NCI-H748 (cell line): ENCODE measurements around the gene TGFBR3L.
A peak's percentile ranks its signal among the peaks of the same experiment; 100 is the strongest.

Experiments used
- DNase-seq: peaks from one replicate; lab custom pipeline; 2025; ENCODE audit not compliant: unreplicated experiment; lab: John Stamatoyannopoulos, UW

Gene TGFBR3L

DNA sequence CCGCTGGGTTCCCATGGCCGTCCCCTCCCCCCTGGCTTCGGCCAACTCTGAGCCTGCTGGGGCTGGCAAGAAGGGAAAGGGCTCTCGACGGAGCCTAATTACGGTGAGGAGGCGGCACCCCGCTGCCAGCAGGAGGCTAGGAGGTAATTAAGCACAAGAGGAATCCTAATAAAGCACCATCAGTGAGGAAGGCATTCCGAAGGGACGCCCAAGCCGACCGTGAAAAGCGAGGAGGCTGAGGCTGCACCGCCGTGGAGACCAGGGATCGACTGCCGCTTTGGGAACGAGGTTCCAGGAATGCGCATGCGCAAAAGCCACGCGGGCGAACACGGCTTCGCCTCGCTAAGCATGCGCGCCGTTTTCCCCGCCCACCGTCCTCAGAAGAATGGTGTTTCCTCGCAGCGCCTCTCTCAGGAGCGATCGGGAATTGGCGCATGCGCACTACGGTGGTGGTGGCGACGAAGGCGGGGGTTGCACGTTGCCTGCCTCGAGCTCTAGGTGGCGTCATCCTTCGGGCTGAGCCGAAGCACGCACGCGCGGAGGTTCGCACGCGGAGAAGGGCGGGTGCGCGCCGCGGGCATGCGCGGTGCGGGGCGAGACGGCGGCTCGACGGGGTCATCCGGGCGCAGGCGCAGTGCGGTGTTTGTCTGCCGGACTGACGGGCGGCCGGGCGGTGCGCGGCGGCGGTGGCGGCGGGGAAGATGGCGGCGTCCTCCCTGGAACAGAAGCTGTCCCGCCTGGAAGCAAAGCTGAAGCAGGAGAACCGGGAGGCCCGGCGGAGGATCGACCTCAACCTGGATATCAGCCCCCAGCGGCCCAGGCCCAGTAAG, 11.2 kb upstream of the TGFBR3L start, which contains the start of gene MAP2K7:
Gene MAP2K7 (plus strand): TSS at position 634 of the 830 bp plus-strand sequence. CDS start 68 bp downstream, at position 702.
- peak; percentile 96 for DNase-seq

GRCh38 chr19:7904074-7905020, 10.3 kb upstream of the TGFBR3L start:
- DNase-seq: peak; percentile 32

DNA sequence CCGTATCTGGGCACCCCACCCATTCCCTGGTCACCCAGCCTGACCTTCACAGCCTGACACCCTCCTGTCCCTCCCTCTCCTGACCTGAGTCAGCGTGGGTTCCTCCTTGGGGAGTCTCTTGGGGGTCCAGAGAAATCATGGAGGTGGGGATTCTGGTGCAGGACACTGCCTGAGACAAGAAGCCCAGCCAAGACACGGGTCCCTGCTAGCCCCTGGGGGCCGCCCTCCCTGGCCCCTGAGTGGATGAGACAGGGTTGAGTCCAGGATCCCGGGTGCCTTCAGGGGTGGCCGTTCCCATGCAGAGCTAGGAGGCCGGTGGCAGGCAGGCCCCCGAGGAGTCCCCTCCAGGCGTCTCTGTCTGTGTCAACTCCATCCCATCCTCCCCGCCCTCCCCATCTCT, 9.4 kb upstream of the TGFBR3L start:
- no peak for DNase-seq

DNA sequence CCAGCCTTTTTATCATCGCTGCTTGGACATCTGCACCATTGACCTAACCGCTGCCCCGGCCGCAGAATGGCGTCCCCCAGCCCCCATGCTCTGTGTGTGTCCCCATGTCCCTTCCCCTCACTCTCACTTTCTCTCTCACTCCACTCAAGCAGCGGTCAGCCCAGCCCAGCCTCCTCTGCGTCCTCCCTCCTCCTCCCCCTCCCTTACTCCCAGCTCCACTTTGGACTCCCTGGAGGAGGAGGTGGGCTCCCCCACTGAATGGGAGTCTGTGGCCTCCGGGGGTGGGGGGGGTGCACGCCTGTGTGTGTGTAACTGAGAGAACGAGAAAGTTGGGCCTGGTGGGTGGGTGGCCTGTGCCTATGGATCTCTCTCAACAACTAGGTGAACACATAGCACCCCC, 8.8 kb upstream of the TGFBR3L start:
- no peak for DNase-seq

DNA sequence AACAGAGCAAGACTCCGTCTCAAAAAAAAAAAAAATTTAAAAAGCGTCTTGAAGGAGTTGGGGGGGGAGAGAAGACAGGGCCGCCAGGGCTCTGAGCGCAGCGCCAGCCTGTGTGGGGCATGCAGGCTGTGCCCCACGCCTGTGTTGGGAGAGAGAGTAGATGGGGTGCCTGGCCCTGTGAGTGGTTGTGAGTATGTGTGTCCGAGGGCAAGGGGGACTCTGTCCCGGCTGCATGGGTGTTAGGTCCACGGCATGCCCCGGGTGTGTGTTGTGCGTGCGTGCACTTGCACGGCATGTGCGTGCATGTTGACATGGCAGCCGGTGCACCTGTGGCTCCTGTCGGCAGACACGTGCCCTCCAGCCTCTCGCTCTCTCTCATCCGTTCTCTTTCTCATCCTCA, 7.5 kb upstream of the TGFBR3L start:
- no peak for DNase-seq

- no peak for DNase-seq
Measured at GRCh38 chr19:7907544-7907943, 7.1 kb upstream of the TGFBR3L start.

GRCh38 chr19:7908078-7908699, 6.4 kb upstream of the TGFBR3L start:
- DNase-seq: no peak

DNA sequence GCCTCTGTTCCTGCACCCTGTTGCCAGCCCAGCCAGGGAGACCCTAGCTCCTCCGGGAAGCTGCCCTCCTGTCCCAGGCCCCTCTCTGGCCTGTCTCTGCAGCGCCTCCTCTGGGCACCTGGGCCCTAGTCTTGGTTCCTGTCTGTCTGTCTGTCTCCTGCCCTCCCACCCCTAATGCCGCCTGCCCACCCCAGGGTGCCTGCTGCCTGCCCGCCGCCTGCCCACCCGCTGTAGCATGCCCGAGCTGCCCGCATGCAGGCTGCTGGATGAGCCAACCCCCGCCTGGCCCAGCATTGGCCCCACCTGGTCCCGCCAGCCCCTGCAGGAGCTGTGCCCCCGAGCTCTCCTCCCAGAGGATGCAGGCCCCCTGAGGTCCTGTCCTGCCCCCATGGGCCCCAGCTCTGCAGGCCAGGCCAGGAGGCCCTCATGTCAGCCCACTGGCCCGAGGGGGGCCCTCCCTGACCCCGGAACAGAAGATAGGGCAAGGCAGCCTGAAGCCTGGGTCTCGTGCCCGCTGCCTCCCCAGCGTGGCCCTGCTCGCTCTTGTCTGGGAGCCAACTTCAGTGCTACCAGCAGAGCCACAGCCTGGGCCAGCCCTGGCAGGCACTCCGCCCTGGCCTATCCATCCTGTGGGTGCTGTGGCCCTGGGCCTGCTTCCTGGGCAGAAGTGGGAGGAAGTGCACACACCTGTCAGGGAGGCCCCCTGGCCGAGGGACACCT, 5.7 kb upstream of the TGFBR3L start:
- no peak for DNase-seq

DNA sequence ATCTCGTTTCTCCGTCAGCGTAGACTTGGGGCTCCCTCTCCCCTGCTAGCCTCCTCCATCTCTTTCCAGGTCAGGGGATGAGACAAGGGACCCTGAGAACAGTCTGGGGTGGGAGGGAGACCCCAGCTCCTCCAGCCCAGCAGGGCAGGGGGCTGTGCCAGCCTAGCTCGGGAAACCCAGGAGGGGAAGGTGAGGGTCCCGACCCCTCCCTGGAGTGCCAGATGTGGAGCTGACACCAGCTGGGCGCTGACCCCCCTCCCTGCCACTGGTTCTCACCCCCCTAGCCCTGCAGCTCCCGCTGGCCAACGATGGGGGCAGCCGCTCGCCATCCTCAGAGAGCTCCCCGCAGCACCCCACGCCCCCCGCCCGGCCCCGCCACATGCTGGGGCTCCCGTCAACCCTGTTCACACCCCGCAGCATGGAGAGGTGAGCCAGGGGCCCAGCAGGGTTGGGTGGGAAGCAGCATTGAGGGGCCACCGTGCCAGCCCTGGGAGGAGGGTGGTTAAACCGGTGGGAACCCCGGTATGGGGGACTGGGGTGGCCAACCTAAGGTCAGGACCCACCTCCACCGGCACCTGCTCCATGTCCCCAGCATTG, 5.1 kb upstream of the TGFBR3L start:
- no peak for DNase-seq

GRCh38 chr19:7910321-7911161, 4.1 kb upstream of the TGFBR3L start:
- no peak for DNase-seq

DNA sequence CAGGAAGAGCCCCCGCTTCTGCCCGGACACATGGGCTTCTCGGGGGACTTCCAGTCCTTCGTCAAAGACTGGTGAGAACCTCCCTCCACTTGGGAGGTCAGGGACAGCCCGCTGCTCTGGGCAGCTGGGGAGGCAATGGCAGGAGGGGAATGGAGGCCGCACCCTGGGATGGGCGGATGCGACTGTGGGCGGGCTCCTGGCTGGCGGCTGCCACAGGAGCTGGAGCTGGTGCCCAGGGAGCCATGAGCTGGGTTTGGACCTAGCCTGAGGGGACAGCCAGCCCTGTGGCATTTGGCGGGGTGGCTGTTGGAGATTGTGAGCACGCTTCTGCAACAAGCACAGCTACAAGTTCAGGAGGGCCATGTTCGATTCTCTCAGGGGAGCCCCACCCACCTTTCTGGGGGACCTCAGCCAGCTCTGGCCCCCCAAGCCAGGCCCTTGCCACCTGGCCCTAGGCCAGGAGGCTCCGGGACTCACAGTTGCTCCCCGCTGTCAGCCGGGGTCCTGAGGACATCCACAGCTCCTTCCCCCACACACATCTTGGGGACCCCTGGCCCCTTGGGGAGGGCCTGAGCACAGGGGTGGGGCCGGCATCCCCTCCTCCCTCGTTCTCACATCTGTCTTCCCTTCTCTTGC, 3.0 kb upstream of the TGFBR3L start:
- no peak for DNase-seq

DNA sequence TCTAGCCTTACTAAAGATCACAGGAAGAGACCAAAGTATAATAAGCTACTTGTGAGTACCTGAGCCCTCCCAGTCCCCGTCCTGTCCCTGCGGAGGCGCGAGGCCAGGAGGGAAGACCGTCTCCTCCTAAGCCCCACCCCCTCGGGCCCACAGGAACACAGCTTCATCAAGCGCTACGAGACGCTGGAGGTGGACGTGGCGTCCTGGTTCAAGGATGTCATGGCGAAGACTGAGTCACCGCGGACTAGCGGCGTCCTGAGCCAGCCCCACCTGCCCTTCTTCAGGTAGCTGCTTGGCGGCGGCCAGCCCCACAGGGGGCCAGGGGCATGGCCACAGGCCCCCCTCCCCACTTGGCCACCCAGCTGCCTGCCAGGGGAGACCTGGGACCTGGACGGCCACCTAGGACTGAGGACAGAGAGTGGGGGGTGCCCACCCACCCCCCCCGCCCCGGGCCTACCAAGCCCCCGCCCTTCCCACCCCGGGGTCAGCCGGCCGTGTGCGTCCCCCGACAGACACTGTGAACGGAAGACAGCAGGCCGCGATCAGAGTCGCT, 2.4 kb upstream of the TGFBR3L start:
- no peak for DNase-seq

- no peak for DNase-seq
Measured at GRCh38 chr19:7912697-7913564, 1.7 kb upstream of the TGFBR3L start.

- DNase-seq: no peak
Measured at GRCh38 chr19:7913652-7914051, 978 bp upstream of the TGFBR3L start.

GRCh38 chr19:7914099-7914498, 531 bp upstream of the TGFBR3L start:
- DNase-seq: no peak

DNA sequence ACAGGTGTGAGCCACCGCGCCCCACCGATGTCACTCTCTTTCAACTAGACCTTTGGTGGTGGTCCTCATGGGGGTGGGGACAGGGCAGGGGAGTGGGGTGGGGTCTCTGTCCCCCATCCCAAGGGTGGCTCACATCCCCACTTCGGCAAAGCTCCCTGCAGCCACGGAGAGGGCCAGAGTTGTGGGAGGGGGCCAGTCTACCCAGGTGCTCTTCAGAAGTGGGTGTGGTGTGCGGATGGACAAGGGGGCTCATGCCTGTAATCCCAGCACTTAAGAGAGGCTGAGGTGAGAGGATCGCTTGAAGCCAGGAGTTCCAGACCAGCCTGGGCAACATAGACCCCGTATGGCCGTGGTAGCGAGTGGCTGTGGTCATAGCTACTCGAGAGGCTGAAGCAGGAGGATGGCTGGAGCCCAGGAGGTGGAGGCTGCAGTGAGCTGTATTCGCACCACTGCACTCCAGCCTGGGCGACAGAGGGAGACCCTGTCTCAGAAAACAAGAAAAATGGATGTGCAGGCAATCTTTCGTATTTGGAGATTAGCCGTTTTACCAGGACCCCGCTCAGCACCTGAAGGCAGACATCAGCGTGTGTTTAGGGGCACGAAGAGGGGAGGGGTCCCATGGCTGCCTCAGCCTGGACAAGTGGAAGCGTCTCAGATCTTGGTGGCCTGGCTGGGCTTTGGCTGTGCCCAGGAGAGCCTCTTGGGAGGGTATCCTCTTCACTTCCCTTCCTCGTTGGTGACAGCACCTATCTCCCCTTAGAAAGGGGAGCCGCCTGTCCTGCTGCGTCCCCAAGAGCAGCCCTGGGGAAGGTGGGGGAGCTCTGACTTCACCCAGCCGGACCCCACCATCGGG, 846 bp downstream of the TGFBR3L start:
- DNase-seq: no peak
